ENCODE results near the gene ZCCHC7. TPM values are rescaled to one million over a fixed set of nuclear protein-coding genes. Genes with fewer than 3 reads are reported as not detected.

Gene ZCCHC7
- total RNA-seq, 1 experiment from 2014 or later, result 31.2 TPM

- no TSS peak for BruUV-seq (replicated peaks)
- H3K79me2 ChIP-seq (ENCODE audit: insufficient read depth, low read length), result no peaks in the 10 kb centered on the region
- ChIA-PET RAD21 (ENCODE audit: low non-redundant PET in 1 of 2, low total read pairs in 2 of 2, uncharacterized antibody in 2 of 2, unreplicated experiment in 2 of 2) (no interaction called here), CTCF (no interaction called here), POLR2A (no interaction called here)
- no peak overlapping the region for H3K4me3 ChIP-seq (replicated peaks in 1 of 2; ENCODE audit: low read depth in 1 of 2, low read length in 2 of 2)
- no peaks in the 10 kb centered on the region for H3K36me3 ChIP-seq (ENCODE audit: control insufficient read depth in 1 of 2, insufficient read depth in 2 of 2, low read length in 2 of 2)
- H3K9me2 ChIP-seq (ENCODE audit: insufficient read depth), result no peaks in the 10 kb centered on the region
- no peak overlapping the region for H3K4me2 ChIP-seq (ENCODE audit: low read length)
- 0 out of 2 replicates have a peak, but pooled peaks cover 4% of the 10 kb centered on the region for H3K27me3 ChIP-seq (ENCODE audit: insufficient read depth, low read length)
- H3K9ac ChIP-seq (ENCODE audit: low read length), result no peak overlapping the region
- DNase-seq (ENCODE audit: low read depth, low spot score) (no peak), ATAC-seq (no peak)
- H4K20me1 ChIP-seq (ENCODE audit: insufficient read depth), result no peaks in the 10 kb centered on the region
- no peak overlapping the region for H2AFZ ChIP-seq (ENCODE audit: low read depth, low read length, poor library complexity, severe bottlenecking)
- no peaks in the 10 kb centered on the region for H3K9me3 ChIP-seq (ENCODE audit: control insufficient read depth in 1 of 2, insufficient read depth in 1 of 2, low read depth in 1 of 2, low read length in 2 of 2)
- H3K4me1 ChIP-seq (ENCODE audit: control insufficient read depth in 1 of 2, insufficient read depth in 2 of 2, low read length in 2 of 2), result no peaks in the 10 kb centered on the region
- intact Hi-C loops (cut with micrococcal nuclease), result no loop called here
- no peak for TF ChIP-seq CTCF (IDR thresholded peaks at IDR 0.05 in 2 of 3, conservative IDR thresholded peaks at IDR 0.05 in 1 of 3; ENCODE audit: borderline replicate concordance in 1 of 3, insufficient read depth in 1 of 3, low read depth in 2 of 3, low read length in 2 of 3)
- TF ChIP-seq CBX3 (IDR thresholded peaks at IDR 0.05; ENCODE audit: low read depth), result no peak
- no peak for TF ChIP-seq POLR2A (IDR thresholded peaks at IDR 0.05; ENCODE audit: borderline replicate concordance, extremely low read depth, insufficient read depth, insufficient read length)
- TF ChIP-seq TCF7L2 (IDR thresholded peaks at IDR 0.05; ENCODE audit: borderline replicate concordance, extremely low read depth, insufficient read depth, insufficient read length), result no peak
- no peak for TF ChIP-seq CEBPB (IDR thresholded peaks at IDR 0.05; ENCODE audit: low read depth)
- no peak for TF ChIP-seq EZH2phosphoT487 (IDR thresholded peaks at IDR 0.05; ENCODE audit: borderline replicate concordance)
- TF ChIP-seq, protein P1, sequence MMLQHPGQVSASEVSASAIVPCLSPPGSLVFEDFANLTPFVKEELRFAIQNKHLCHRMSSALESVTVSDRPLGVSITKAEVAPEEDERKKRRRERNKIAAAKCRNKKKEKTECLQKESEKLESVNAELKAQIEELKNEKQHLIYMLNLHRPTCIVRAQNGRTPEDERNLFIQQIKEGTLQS (IDR thresholded peaks at IDR 0.05), result no peak
- TF ChIP-seq SP1 (IDR thresholded peaks at IDR 0.05; ENCODE audit: low read depth), result no peak
- no peak for TF ChIP-seq SIN3A (IDR thresholded peaks at IDR 0.05; ENCODE audit: low read depth)
- no peak for TF ChIP-seq POLR2AphosphoS5 (IDR thresholded peaks at IDR 0.05; ENCODE audit: low read depth, low read length)
- TF ChIP-seq, protein P2, sequence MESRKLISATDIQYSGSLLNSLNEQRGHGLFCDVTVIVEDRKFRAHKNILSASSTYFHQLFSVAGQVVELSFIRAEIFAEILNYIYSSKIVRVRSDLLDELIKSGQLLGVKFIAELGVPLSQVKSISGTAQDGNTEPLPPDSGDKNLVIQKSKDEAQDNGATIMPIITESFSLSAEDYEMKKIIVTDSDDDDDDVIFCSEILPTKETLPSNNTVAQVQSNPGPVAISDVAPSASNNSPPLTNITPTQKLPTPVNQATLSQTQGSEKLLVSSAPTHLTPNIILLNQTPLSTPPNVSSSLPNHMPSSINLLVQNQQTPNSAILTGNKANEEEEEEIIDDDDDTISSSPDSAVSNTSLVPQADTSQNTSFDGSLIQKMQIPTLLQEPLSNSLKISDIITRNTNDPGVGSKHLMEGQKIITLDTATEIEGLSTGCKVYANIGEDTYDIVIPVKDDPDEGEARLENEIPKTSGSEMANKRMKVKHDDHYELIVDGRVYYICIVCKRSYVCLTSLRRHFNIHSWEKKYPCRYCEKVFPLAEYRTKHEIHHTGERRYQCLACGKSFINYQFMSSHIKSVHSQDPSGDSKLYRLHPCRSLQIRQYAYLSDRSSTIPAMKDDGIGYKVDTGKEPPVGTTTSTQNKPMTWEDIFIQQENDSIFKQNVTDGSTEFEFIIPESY (IDR thresholded peaks at IDR 0.05; ENCODE audit: extremely low read depth, insufficient replicate concordance, low read length), result no peak
- no peak for TF ChIP-seq ELF1 (IDR thresholded peaks at IDR 0.05; ENCODE audit: borderline replicate concordance, low read depth)
- TF ChIP-seq FOSL1 (IDR thresholded peaks at IDR 0.05; ENCODE audit: low read depth), result no peak
- no peak for TF ChIP-seq ZFX (IDR thresholded peaks at IDR 0.05)
- H3K27ac ChIP-seq (ENCODE audit: low read depth, low read length), result no peak overlapping the region
Measured at GRCh38 chr9:37372839-37373238, 252.5 kb downstream of the ZCCHC7 start.

Data from HCT116 (cell line).